Rectal smooth muscle tissue (tissue), 1 donor: Measurements from ENCODE around the gene LAMA5.

Source experiments
- H3K27ac ChIP-seq: one replicate; pipeline ENCODE4 v1.7.0; 2013; ENCODE audit warnings: low read depth, low read length, inconsistent platforms
- H3K27me3 ChIP-seq: one replicate; pipeline ENCODE4 v1.7.0; 2013; ENCODE audit warnings: low read length; ENCODE audit not compliant: control insufficient read depth, insufficient read depth
- H3K36me3 ChIP-seq: one replicate; pipeline ENCODE4 v1.7.0; 2013; ENCODE audit warnings: low read length; ENCODE audit not compliant: control insufficient read depth, insufficient read depth
- H3K4me1 ChIP-seq: one replicate; pipeline ENCODE4 v1.7.0; 2013; ENCODE audit warnings: low read length; ENCODE audit not compliant: control insufficient read depth, insufficient read depth
- H3K4me3 ChIP-seq: one replicate; pipeline ENCODE4 v1.7.0; 2013; ENCODE audit warnings: low read length
- H3K9ac ChIP-seq: one replicate; pipeline ENCODE4 v1.7.0; 2013; ENCODE audit warnings: low read length

The LAMA5 gene

GRCh38 chr20:62303340-62304226 is 63.5 kb downstream of the LAMA5 start:
- H3K9ac ChIP-seq = peak overlapping the region; percentile 49

DNA sequence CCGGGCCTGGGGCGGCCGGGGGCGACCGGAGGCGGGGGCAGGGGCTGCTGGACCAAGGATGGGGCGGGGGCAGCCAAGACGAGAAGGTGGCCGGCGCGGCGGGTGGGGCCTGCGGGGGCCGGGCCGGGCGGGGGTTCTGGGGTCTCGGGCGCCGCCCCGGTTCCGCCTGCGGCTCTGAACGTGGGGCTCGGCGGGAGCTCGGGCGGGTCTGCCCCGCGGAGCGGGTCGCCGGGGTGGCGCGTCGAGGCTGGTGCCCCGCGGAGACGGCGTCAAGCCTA is 64.1 kb downstream of the LAMA5 start:
- Histone ChIP-seq H3K4me1 (peaks cover 9% of the 10 kb centered on the region), H3K36me3 (peaks cover 25% of the 10 kb centered on the region)

More at GRCh38 chr20:62303340-62304226, 63.5 kb downstream of the LAMA5 start:
- peak overlapping the region; percentile 76 for H3K27ac ChIP-seq
- H3K27me3 ChIP-seq = no peaks in the 10 kb centered on the region
- H3K4me1 ChIP-seq = peaks cover 9% of the 10 kb centered on the region
- H3K36me3 ChIP-seq = peaks cover 31% of the 10 kb centered on the region
- peak overlapping the region; percentile 68 for H3K4me3 ChIP-seq

GRCh38 chr20:62302341-62303061 is 64.6 kb downstream of the LAMA5 start, which contains the start of gene ADRM1:
TSS of gene ADRM1 (plus strand) at chr20:62302997. CDS start at chr20:62303569, 572 bp downstream.
- Histone ChIP-seq H3K4me3 (peak within 1 kb of the TSS; percentile 88), H3K36me3 (peaks cover 21% of the 10 kb centered on the region), H3K27me3 (no peaks in the 10 kb centered on the region), H3K27ac (peak within 1 kb of the TSS; percentile 94), H3K4me1 (peaks cover 9% of the 10 kb centered on the region), H3K9ac (peak within 1 kb of the TSS; percentile 50)

More for the DNA sequence above, 64.1 kb downstream of the LAMA5 start:
- H3K9ac ChIP-seq = peak overlapping the region; percentile 49
- no peaks in the 10 kb centered on the region for H3K27me3 ChIP-seq
- peak overlapping the region; percentile 68 for H3K4me3 ChIP-seq
- peak overlapping the region; percentile 76 for H3K27ac ChIP-seq

DNA sequence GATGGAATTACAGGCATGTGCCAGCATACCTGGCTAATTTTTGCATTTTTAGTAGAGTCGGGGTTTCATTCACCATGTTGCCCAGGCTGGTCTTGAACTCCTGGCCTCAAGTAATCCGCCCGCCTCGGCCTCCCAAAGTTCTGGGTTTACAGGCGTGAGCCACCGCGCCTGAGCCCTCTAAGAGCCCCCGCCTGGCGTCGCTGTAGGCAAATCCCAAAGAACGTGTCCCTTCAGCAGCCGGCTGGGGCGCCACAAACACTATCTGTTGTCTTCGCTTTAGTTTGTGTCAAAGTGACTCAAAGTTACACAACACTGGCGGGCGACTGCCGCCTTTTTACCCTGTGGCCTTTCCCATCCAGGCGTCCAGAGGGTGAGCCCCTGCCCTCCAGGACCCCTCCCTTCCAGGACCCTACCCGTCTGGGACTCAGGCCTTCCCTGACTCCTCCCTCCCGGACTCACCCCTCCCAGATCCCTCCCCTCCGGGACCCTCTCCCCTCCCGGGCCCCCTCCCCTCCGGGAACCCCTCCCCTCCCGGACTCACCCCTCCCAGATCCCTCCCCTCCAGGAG is 65.3 kb downstream of the LAMA5 start:
- peak overlapping the region; percentile 50 for H3K9ac ChIP-seq
- H3K36me3 ChIP-seq = peaks cover 17% of the 10 kb centered on the region
- peak overlapping the region; percentile 88 for H3K4me3 ChIP-seq
- H3K27ac ChIP-seq = peak overlapping the region; percentile 94
- H3K27me3 ChIP-seq = no peaks in the 10 kb centered on the region
- H3K4me1 ChIP-seq = peaks cover 9% of the 10 kb centered on the region

DNA sequence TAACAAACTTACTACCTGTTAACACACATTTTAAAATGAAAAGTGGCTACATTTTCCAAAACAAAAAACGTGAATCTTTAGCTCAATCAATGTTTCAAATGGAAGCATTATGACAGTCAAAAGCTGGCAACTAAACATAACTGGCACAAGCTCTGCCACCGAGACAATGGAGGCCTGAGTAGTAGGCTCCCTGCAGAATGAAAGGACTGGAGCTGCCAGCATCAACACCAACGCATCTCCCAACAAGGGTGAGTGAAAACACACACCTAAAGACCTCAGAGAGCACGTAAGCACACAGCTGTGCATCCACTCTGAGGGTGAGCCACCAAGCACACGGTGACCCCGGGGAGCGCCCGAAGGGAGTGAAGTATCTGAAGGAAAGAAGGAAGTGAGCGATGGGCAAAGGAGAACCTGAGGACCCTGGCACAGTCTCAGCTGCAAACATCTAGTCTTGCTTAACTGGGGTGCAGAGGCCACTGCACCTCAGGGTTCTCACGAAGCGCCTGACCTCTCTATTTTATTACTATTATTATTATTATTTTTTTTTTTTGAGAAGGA is 65.9 kb downstream of the LAMA5 start:
- no peak overlapping the region for H3K4me3 ChIP-seq
- peaks cover 9% of the 10 kb centered on the region for H3K4me1 ChIP-seq
- no peaks in the 10 kb centered on the region for H3K27me3 ChIP-seq
- H3K9ac ChIP-seq = no peak overlapping the region
- no peak overlapping the region for H3K27ac ChIP-seq
- peaks cover 19% of the 10 kb centered on the region for H3K36me3 ChIP-seq

DNA sequence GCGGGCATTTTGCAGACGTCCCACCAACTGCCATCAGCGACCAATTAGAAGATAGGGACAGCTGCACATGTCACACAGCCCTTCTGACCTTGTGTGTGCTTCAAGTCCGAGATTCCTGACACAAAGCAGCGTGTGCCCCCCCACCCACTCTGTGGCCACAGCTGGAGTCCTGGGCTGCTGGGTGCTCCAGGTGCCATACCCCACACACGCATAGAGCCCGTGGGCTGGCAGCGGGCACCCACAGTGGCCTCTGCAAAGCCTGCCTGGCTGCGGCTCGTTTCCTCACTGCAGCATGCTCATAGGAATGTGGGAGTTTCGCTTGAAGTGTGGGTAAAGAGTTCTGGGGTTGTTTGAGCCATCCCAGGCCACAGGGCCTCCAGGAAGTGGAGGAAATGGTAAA is 66.8 kb downstream of the LAMA5 start:
- H3K27me3 ChIP-seq = no peaks in the 10 kb centered on the region
- peaks cover 22% of the 10 kb centered on the region for H3K36me3 ChIP-seq
- H3K9ac ChIP-seq = no peak overlapping the region
- no peak overlapping the region for H3K27ac ChIP-seq
- no peak overlapping the region for H3K4me3 ChIP-seq
- peaks cover 9% of the 10 kb centered on the region for H3K4me1 ChIP-seq

GRCh38 chr20:62299666-62300236 is 67.4 kb downstream of the LAMA5 start:
- Histone ChIP-seq H3K4me1 (peaks cover 9% of the 10 kb centered on the region), H3K4me3 (no peak overlapping the region), H3K27ac (no peak overlapping the region), H3K36me3 (peaks cover 20% of the 10 kb centered on the region), H3K27me3 (no peaks in the 10 kb centered on the region), H3K9ac (no peak overlapping the region)

DNA sequence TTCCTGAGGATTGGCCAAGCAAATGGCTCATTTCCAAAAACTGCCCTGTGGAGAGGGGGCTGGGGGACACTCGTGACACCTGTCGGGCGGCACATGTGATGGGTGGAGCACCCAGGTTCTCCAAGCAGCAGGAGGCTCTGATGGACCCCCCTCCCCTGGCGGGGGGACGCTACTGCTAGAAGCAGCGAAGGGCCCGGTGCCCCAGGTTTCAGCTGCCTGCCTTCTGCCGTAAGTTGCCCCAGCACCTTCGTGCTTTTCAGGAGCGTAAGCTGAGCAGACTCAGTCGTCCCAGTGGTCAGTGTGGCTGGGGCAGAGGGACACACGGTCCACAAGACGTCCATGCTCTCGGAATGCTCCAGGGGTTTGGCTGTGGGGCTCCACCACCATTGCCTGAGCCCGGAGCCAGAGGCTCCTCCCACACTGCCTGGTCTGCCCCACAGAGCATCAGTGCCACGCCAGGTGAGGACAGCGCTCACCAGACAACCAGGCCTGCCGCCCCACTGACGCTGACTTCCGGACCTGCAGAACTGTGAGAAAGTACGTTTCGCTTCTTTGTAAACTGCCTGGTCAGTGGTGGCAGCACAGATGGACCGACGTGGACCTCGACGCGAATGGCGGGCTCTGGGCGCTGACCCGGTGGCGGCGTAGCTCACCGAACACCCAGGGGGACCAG is 68.4 kb downstream of the LAMA5 start:
- no peaks in the 10 kb centered on the region for H3K27me3 ChIP-seq
- peaks cover 23% of the 10 kb centered on the region for H3K36me3 ChIP-seq
- no peak overlapping the region for H3K9ac ChIP-seq
- peaks cover 1% of the 10 kb centered on the region for H3K4me1 ChIP-seq
- no peak overlapping the region for H3K27ac ChIP-seq
- H3K4me3 ChIP-seq = no peak overlapping the region

DNA sequence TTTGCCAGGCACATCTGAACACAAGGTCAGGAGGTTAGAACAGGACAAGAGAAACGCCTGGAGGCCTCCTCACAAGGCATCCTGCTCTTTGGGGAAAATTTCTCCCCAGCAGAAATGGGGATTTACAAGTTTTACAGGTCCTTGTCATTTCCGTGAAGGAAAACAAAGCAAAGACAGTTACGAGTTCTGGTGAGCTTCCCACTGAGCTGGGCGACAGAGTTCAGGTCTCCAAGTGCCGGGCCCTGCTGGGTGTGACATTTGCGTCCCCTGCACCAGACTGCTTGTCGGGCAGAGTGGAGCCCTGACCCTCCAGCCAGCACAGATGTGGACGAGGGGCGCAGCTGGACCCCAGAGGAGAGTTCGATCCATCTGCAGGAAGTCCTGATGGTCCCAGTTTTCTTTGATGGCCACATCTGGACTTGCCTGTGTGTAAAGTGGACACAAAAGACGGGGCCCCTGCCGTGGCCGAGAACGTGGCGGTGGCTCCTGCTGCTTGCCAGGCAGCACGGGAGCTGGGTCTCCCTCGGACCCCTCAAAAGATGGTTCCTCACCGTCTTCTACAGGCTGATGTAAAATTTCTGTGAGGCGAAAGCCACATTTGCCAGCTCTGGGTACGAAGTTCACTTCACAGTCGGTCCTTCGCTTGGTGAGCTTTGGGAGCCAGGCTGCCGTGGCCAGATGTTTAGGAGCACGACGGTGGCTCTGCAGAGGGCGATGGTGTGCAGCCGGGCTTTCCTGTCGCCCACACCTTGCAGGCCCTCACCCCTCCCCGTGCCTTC is 69.5 kb downstream of the LAMA5 start:
- Histone ChIP-seq H3K27ac (no peak overlapping the region), H3K4me3 (no peak overlapping the region), H3K36me3 (peaks cover 25% of the 10 kb centered on the region), H3K9ac (no peak overlapping the region), H3K27me3 (no peaks in the 10 kb centered on the region), H3K4me1 (no peaks in the 10 kb centered on the region)

- Histone ChIP-seq H3K9ac (no peak overlapping the region), H3K27ac (no peak overlapping the region), H3K4me3 (no peak overlapping the region), H3K4me1 (no peaks in the 10 kb centered on the region), H3K36me3 (peaks cover 29% of the 10 kb centered on the region), H3K27me3 (no peaks in the 10 kb centered on the region)
These were observed 70.2 kb downstream of the LAMA5 start for GRCh38 chr20:62296724-62297448.

- no peak overlapping the region for H3K9ac ChIP-seq
- H3K27me3 ChIP-seq = no peaks in the 10 kb centered on the region
- no peak overlapping the region for H3K27ac ChIP-seq
- no peak overlapping the region for H3K4me3 ChIP-seq
- H3K4me1 ChIP-seq = no peaks in the 10 kb centered on the region
- H3K36me3 ChIP-seq = peaks cover 37% of the 10 kb centered on the region
These were observed 72.6 kb downstream of the LAMA5 start for GRCh38 chr20:62294516-62294915.
